HCT116 (cell line): ENCODE results near the gene SLC6A19.

Source experiments
- POLR2AphosphoS5 ChIP-seq: IDR thresholded peaks from 2 replicates; pipeline ENCODE4 v1.6.1; 2011; ENCODE audit warnings: mild to moderate bottlenecking, low read depth, low read length, moderate library complexity
- TF ChIP-seq, protein P1 (sequence below), 3 experiments: fragments of 200-600 bp in 1 of 3; sonication (generic) in 1 of 3; IDR thresholded peaks in 2 of 3; conservative IDR thresholded peaks in 1 of 3; 2 replicates each; pipeline ENCODE4 v1.5.1; 2012 to 2017; ENCODE audit warnings: low read depth in 2 of 3, low read length in 2 of 3, antibody characterized with exemption in 1 of 3, borderline replicate concordance in 1 of 3, control low read depth in 1 of 3, mild to moderate bottlenecking in 1 of 3, mixed read lengths in 1 of 3, mixed run types in 1 of 3, moderate library complexity in 1 of 3; ENCODE audit not compliant: insufficient read depth in 1 of 3
- TF ChIP-seq, protein P2 (sequence below): IDR thresholded peaks from 2 replicates; pipeline ENCODE4 v1.6.1; 2012

DNA sequence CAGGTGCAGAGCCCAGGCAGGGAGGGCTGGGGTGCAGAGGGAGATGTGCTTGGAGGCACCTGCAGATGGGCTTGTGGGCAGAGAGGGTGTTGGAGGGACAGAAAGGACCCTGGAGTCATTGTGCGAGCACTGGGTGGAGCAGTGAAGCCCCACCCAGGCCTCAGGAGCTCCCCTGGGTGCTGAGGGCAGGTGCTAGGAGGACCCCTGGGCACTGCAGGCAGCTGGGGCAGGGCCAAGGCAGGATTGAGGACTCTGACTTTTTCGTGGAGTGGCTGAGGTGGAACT lies 13.5 kb downstream of the SLC6A19 start:
- TF ChIP-seq, protein P1, sequence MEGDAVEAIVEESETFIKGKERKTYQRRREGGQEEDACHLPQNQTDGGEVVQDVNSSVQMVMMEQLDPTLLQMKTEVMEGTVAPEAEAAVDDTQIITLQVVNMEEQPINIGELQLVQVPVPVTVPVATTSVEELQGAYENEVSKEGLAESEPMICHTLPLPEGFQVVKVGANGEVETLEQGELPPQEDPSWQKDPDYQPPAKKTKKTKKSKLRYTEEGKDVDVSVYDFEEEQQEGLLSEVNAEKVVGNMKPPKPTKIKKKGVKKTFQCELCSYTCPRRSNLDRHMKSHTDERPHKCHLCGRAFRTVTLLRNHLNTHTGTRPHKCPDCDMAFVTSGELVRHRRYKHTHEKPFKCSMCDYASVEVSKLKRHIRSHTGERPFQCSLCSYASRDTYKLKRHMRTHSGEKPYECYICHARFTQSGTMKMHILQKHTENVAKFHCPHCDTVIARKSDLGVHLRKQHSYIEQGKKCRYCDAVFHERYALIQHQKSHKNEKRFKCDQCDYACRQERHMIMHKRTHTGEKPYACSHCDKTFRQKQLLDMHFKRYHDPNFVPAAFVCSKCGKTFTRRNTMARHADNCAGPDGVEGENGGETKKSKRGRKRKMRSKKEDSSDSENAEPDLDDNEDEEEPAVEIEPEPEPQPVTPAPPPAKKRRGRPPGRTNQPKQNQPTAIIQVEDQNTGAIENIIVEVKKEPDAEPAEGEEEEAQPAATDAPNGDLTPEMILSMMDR (IDR thresholded peaks at IDR 0.05 in 2 of 3, conservative IDR thresholded peaks at IDR 0.05 in 1 of 3; ENCODE audit: borderline replicate concordance in 1 of 3, insufficient read depth in 1 of 3, low read depth in 2 of 3, low read length in 2 of 3), result no peak
- TF ChIP-seq POLR2AphosphoS5, result no peak
- TF ChIP-seq, protein P2, sequence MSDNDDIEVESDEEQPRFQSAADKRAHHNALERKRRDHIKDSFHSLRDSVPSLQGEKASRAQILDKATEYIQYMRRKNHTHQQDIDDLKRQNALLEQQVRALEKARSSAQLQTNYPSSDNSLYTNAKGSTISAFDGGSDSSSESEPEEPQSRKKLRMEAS, result no peak
